HEK293 (cell line): Measurements from ENCODE around the gene GYG1.

Experiments used
- CTCF ChIA-PET: fragments of 350-600 bp; formaldehyde crosslinking; extraction: SDS; loops from one replicate; lab custom pipeline; 2021; ENCODE audit warnings: antibody characterized with exemption; lab: Yijun Ruan, JAX
- POLR2A ChIA-PET: fragments of 300-600 bp; formaldehyde crosslinking; extraction: SDS; loops from one replicate; lab custom pipeline; 2020; ENCODE audit warnings: antibody characterized with exemption, inconsistent platforms; lab: Yijun Ruan, JAX
- H3K27ac ChIP-seq: fragments of 200-500 bp; sonication (Bioruptor generic); 2 replicates; pipeline ENCODE4 v1.5.1; 2014; ENCODE audit warnings: low read depth, low read length, control low read depth, inconsistent platforms; ENCODE audit errors: extremely low read depth
- H3K36me3 ChIP-seq, 2 experiments: fragments of 200-500 bp in 1 of 2; sonication (Bioruptor generic) in 1 of 2; 1 replicate in 1 of 2; 2 replicates in 1 of 2; pipeline ENCODE4 v1.5.1; 2014 to 2017; ENCODE audit warnings: inconsistent platforms in 2 of 2, low read length in 2 of 2; ENCODE audit not compliant: control insufficient read depth in 2 of 2, insufficient read depth in 1 of 2
- H3K4me1 ChIP-seq: fragments of 200-500 bp; sonication (Bioruptor generic); 2 replicates; pipeline ENCODE4 v1.5.1; 2014; ENCODE audit warnings: mild to moderate bottlenecking, low read length, inconsistent platforms; ENCODE audit not compliant: control insufficient read depth, insufficient read depth
- H3K4me3 ChIP-seq: 2 replicates; pipeline ENCODE4 v1.5.1; 2011; ENCODE audit warnings: low read depth, mild to moderate bottlenecking, control low read depth, low read length, moderate library complexity
- H3K9me3 ChIP-seq: fragments of 200-500 bp; sonication (Bioruptor generic); 2 replicates; pipeline ENCODE4 v1.5.1; 2014; ENCODE audit warnings: low read depth, low read length, inconsistent platforms; ENCODE audit not compliant: control insufficient read depth, insufficient read depth
- EGR2 ChIP-seq: fragments of 450-650 bp; formaldehyde crosslinking; IDR thresholded peaks from 2 replicates; pipeline ENCODE4 v1.5.1; 2016; ENCODE audit warnings: low read depth, missing biosample characterization, missing genetic modification characterization
- MZF1 ChIP-seq: fragments of 450-650 bp; formaldehyde crosslinking; IDR thresholded peaks from 2 replicates; pipeline ENCODE4 v1.5.1; 2017; ENCODE audit warnings: missing biosample characterization, missing genetic modification characterization, borderline replicate concordance
- PBX3 ChIP-seq: sonication (generic); formaldehyde crosslinking; IDR thresholded peaks from 2 replicates; pipeline ENCODE4 v1.8.1; 2022; ENCODE audit warnings: mild to moderate bottlenecking, moderate library complexity, missing genetic modification reagents
- SCRT2 ChIP-seq: fragments of 450-650 bp; formaldehyde crosslinking; IDR thresholded peaks from 2 replicates; pipeline ENCODE4 v1.5.1; 2016; ENCODE audit warnings: missing biosample characterization, missing genetic modification characterization
- ZNF112 ChIP-seq: fragments of 450-650 bp; formaldehyde crosslinking; IDR thresholded peaks from 2 replicates; pipeline ENCODE4 v1.5.0; 2017; ENCODE audit warnings: missing biosample characterization, missing genetic modification characterization
- ZNF174 ChIP-seq: fragments of 450-650 bp; formaldehyde crosslinking; IDR thresholded peaks from 2 replicates; pipeline ENCODE4 v1.5.0; 2017; ENCODE audit warnings: missing biosample characterization, mild to moderate bottlenecking, missing genetic modification characterization
- ZNF266 ChIP-seq: fragments of 450-650 bp; formaldehyde crosslinking; IDR thresholded peaks from 2 replicates; pipeline ENCODE4 v1.5.1; 2016; ENCODE audit warnings: missing biosample characterization, missing genetic modification characterization, low read depth
- ZNF280D ChIP-seq: fragments of 450-650 bp; formaldehyde crosslinking; IDR thresholded peaks from 2 replicates; pipeline ENCODE4 v1.5.1; 2016; ENCODE audit warnings: missing biosample characterization, missing genetic modification characterization
- ZNF394 ChIP-seq: fragments of 450-650 bp; formaldehyde crosslinking; IDR thresholded peaks from 2 replicates; pipeline ENCODE4 v1.5.1; 2016; ENCODE audit warnings: missing biosample characterization, missing genetic modification characterization, mild to moderate bottlenecking, moderate library complexity, borderline replicate concordance
- ZNF416 ChIP-seq: fragments of 450-650 bp; formaldehyde crosslinking; IDR thresholded peaks from 2 replicates; pipeline ENCODE4 v1.5.1; 2016; ENCODE audit warnings: missing biosample characterization, missing genetic modification characterization
- ZNF433 ChIP-seq: fragments of 450-650 bp; formaldehyde crosslinking; IDR thresholded peaks from 2 replicates; pipeline ENCODE4 v1.5.1; 2016; ENCODE audit warnings: missing biosample characterization, missing genetic modification characterization, low read depth
- ZNF510 ChIP-seq: fragments of 450-650 bp; formaldehyde crosslinking; IDR thresholded peaks from 2 replicates; pipeline ENCODE4 v1.5.1; 2018; ENCODE audit warnings: mild to moderate bottlenecking, missing genetic modification characterization, missing biosample characterization; ENCODE audit not compliant: insufficient replicate concordance
- ZNF514 ChIP-seq: fragments of 450-650 bp; formaldehyde crosslinking; IDR thresholded peaks from 2 replicates; pipeline ENCODE4 v1.5.1; 2016; ENCODE audit warnings: missing biosample characterization, missing genetic modification characterization
- ZNF518A ChIP-seq: fragments of 450-650 bp; formaldehyde crosslinking; conservative IDR thresholded peaks from 2 replicates; pipeline ENCODE4 v1.5.1; 2016; ENCODE audit warnings: low read depth, missing biosample characterization, missing genetic modification characterization
- TF ChIP-seq, protein P1 (sequence below): fragments of 450-650 bp; formaldehyde crosslinking; conservative IDR thresholded peaks from 2 replicates; pipeline ENCODE4 v1.5.1; 2016; ENCODE audit warnings: low read depth, missing biosample characterization, missing genetic modification characterization

Gene GYG1

DNA sequence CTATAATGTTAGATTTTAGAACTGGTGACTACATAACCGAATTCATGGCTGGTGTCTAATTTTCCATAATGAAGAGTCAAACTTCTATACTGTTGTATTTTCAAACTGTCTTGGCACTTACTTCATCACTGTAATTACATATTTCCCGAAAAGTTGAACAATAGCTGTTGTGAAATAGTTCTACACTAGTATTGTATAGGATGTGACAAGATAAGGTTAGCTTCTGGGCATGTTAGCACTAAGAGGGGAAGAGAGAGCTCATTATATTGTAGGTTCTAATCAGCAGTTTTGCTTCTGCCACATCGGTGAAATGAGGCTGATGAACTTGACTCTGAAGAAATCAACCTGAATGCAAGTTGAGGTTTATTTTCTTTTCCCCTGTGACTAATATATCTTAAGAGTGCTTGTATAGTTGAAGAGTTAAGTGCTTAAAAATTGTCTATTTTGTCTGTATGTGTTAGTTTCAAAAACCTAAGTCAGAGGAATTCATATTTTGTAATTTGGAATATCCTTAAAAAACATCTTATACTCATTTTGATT, 8.9 kb downstream of the GYG1 start:
- TF ChIP-seq ZNF518A (tag by site-specific recombination) (no peak), MZF1 (tag by site-specific recombination) (no peak), ZNF510 (no peak), ZNF266 (tag by site-specific recombination) (no peak), ZNF416 (tag by site-specific recombination) (no peak), SCRT2 (tag by site-specific recombination) (no peak), ZNF280D (tag by site-specific recombination) (no peak), ZNF112 (no peak), ZNF433 (tag by site-specific recombination) (no peak), ZNF394 (tag by site-specific recombination) (no peak), PBX3 (no peak), ZNF174 (tag by site-specific recombination) (no peak), EGR2 (no peak), ZNF514 (tag by site-specific recombination) (no peak)
- TF ChIP-seq, protein P1, sequence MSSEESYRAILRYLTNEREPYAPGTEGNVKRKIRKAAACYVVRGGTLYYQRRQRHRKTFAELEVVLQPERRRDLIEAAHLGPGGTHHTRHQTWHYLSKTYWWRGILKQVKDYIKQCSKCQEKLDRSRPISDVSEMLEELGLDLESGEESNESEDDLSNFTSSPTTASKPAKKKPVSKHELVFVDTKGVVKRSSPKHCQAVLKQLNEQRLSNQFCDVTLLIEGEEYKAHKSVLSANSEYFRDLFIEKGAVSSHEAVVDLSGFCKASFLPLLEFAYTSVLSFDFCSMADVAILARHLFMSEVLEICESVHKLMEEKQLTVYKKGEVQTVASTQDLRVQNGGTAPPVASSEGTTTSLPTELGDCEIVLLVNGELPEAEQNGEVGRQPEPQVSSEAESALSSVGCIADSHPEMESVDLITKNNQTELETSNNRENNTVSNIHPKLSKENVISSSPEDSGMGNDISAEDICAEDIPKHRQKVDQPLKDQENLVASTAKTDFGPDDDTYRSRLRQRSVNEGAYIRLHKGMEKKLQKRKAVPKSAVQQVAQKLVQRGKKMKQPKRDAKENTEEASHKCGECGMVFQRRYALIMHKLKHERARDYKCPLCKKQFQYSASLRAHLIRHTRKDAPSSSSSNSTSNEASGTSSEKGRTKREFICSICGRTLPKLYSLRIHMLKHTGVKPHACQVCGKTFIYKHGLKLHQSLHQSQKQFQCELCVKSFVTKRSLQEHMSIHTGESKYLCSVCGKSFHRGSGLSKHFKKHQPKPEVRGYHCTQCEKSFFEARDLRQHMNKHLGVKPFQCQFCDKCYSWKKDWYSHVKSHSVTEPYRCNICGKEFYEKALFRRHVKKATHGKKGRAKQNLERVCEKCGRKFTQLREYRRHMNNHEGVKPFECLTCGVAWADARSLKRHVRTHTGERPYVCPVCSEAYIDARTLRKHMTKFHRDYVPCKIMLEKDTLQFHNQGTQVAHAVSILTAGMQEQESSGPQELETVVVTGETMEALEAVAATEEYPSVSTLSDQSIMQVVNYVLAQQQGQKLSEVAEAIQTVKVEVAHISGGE (tag by site-specific recombination) = no peak
- no peak overlapping the region for H3K4me3 ChIP-seq
- H3K4me1 ChIP-seq = no peaks in the 10 kb centered on the region
- ChIA-PET POLR2A (no interaction called here), CTCF (interaction anchor here (0.9 kb wide), 1 partner anchor 38 kb away, joined by 3 read pairs; no protein-coding TSS in a partner anchor)
- no peaks in the 10 kb centered on the region for H3K9me3 ChIP-seq
- peaks cover 0 to 54% of the 10 kb centered on the region in 2 experiments; a peak in 1 of 3 replicates for H3K36me3 ChIP-seq
- no peak overlapping the region for H3K27ac ChIP-seq
